ENCODE measurements around the gene JAG1.

Gene JAG1

GRCh38 chr20:10653599-10654249 lies 20.1 kb downstream of the JAG1 start:
- TF ChIP-seq EZH2 (IDR thresholded peaks at IDR 0.05; ENCODE audit: borderline replicate concordance, low read depth, low read length, severe bottlenecking) = no peak
- TF ChIP-seq CTCF (IDR thresholded peaks at IDR 0.05; ENCODE audit: borderline replicate concordance, extremely low read depth, low read length, poor library complexity, severe bottlenecking) = no peak
- Histone ChIP-seq H3K9ac (ENCODE audit: low read depth, low read length) (no peak overlapping the region), H3K4me1 (ENCODE audit: insufficient read depth, low read length) (peaks cover 3% of the 10 kb centered on the region), H3K27ac (ENCODE audit: low read length) (no peak overlapping the region), H4K20me1 (ENCODE audit: insufficient read depth, low read length) (no peaks in the 10 kb centered on the region), H3K27me3 (ENCODE audit: insufficient read depth, low read length, poor library complexity) (no peaks in the 10 kb centered on the region), H3K4me3 (ENCODE audit: low read depth in 1 of 2, low read length in 2 of 2) (no peak overlapping the region), H3K79me2 (ENCODE audit: insufficient read depth, low read length) (no peaks in the 10 kb centered on the region), H3K4me2 (ENCODE audit: insufficient read depth, low read length) (no peak overlapping the region), H3K36me3 (ENCODE audit: insufficient read depth, low read length) (no peaks in the 10 kb centered on the region), H3K9me3 (ENCODE audit: insufficient read depth, low read length, severe bottlenecking) (no peaks in the 10 kb centered on the region), H2AFZ (ENCODE audit: low read depth, low read length) (no peak overlapping the region)
- DNase-seq = no peak
- ATAC-seq (ENCODE audit: insufficient read depth, low read depth) = no peak

DNA sequence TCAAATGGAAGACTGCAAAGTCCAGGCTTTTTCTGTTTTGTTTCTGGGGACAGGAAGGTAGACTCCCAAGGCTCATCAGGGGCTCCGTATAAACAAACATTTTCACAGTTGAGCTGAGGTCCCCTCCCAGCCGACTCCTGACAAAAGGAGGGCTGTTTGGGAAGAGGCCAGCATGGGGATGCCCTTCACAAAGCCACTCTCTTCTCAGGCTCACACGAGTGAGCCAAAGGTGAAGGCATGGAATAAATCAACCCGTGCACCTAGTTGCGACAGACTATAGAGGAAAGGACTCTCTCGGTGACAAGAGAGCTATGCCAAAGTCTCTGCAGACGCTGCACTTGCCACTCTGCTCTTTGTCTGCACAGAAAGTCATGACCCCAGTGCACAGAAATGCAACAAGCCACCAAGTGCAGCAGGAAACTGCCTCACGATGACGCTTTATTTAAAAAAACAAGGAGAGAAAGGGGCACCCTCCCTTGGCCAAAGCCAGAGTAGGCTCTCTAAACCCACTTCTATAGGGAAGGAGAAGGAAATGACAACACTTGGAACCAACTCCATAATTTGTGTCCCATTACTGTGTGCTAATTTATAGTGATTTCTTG lies 21.0 kb downstream of the JAG1 start:
- ATAC-seq (ENCODE audit: insufficient read depth, low read depth) (no peak), DNase-seq (no peak)
- Histone ChIP-seq H3K27ac (ENCODE audit: low read length) (no peak overlapping the region), H4K20me1 (ENCODE audit: insufficient read depth, low read length) (no peaks in the 10 kb centered on the region), H3K36me3 (ENCODE audit: insufficient read depth, low read length) (no peaks in the 10 kb centered on the region), H3K79me2 (ENCODE audit: insufficient read depth, low read length) (no peaks in the 10 kb centered on the region), H3K4me2 (ENCODE audit: insufficient read depth, low read length) (no peak overlapping the region), H3K9me3 (ENCODE audit: insufficient read depth, low read length, severe bottlenecking) (no peaks in the 10 kb centered on the region), H3K4me1 (ENCODE audit: insufficient read depth, low read length) (peaks cover 3% of the 10 kb centered on the region), H3K27me3 (ENCODE audit: insufficient read depth, low read length, poor library complexity) (no peaks in the 10 kb centered on the region), H3K4me3 (ENCODE audit: low read depth in 1 of 2, low read length in 2 of 2) (no peak overlapping the region), H2AFZ (ENCODE audit: low read depth, low read length) (no peak overlapping the region), H3K9ac (ENCODE audit: low read depth, low read length) (no peak overlapping the region)
- no peak for TF ChIP-seq CTCF (IDR thresholded peaks at IDR 0.05; ENCODE audit: borderline replicate concordance, extremely low read depth, low read length, poor library complexity, severe bottlenecking)
- no peak for TF ChIP-seq EZH2 (IDR thresholded peaks at IDR 0.05; ENCODE audit: borderline replicate concordance, low read depth, low read length, severe bottlenecking)

- TF ChIP-seq EZH2 (IDR thresholded peaks at IDR 0.05; ENCODE audit: borderline replicate concordance, low read depth, low read length, severe bottlenecking) = no peak
- TF ChIP-seq CTCF (IDR thresholded peaks at IDR 0.05; ENCODE audit: borderline replicate concordance, extremely low read depth, low read length, poor library complexity, severe bottlenecking) = no peak
Measured at GRCh38 chr20:10652185-10652584, 21.6 kb downstream of the JAG1 start.

More at GRCh38 chr20:10652185-10652584, 21.6 kb downstream of the JAG1 start:
- no peak overlapping the region for H3K27ac ChIP-seq (ENCODE audit: low read length)
- no peaks in the 10 kb centered on the region for H3K36me3 ChIP-seq (ENCODE audit: insufficient read depth, low read length)
- no peak overlapping the region for H3K4me3 ChIP-seq (ENCODE audit: low read depth in 1 of 2, low read length in 2 of 2)
- H2AFZ ChIP-seq (ENCODE audit: low read depth, low read length) = no peak overlapping the region
- H4K20me1 ChIP-seq (ENCODE audit: insufficient read depth, low read length) = no peaks in the 10 kb centered on the region
- H3K79me2 ChIP-seq (ENCODE audit: insufficient read depth, low read length) = no peaks in the 10 kb centered on the region
- no peak overlapping the region for H3K9ac ChIP-seq (ENCODE audit: low read depth, low read length)
- H3K4me2 ChIP-seq (ENCODE audit: insufficient read depth, low read length) = no peak overlapping the region
- no peak for ATAC-seq (ENCODE audit: insufficient read depth, low read depth)
- H3K9me3 ChIP-seq (ENCODE audit: insufficient read depth, low read length, severe bottlenecking) = no peaks in the 10 kb centered on the region
- peaks cover 3% of the 10 kb centered on the region for H3K4me1 ChIP-seq (ENCODE audit: insufficient read depth, low read length)
- H3K27me3 ChIP-seq (ENCODE audit: insufficient read depth, low read length, poor library complexity) = no peaks in the 10 kb centered on the region
- no peak for DNase-seq
